Panc1 (cell line): ENCODE data around the gene SPO11. TPM values are rescaled to one million over a fixed set of nuclear protein-coding genes. Genes with fewer than 3 reads are reported as not detected.
A peak's percentile ranks its signal among the peaks of the same experiment; 100 is the strongest.

Experiments used
- ATAC-seq: fragments of 200-7000 bp; cut with Tn5 transposase; 2 replicates; pipeline ENCODE4 v1.9.1; 2020; ENCODE audit warnings: mild to moderate bottlenecking, moderate library complexity
- BruUV-seq: library from RNA; stranded (reverse); fragments of 400-500 nt; replicated peaks from 2 replicates; lab custom pipeline; 2021; lab: Mats Ljungman, UMichigan
- CTCF ChIA-PET: fragments of 300-600 bp; sonication (Branson Sonifier 250); formaldehyde crosslinking; loops from one replicate; lab custom pipeline; 2022; ENCODE audit warnings: antibody characterized with exemption; lab: Charles Lee
- POLR2A ChIA-PET: fragments of 300-600 bp; sonication (Branson Sonifier 250); formaldehyde crosslinking; loops from one replicate; lab custom pipeline; 2022; ENCODE audit warnings: antibody characterized with exemption; lab: Charles Lee
- DNase-seq: peaks from one replicate; pipeline ENCODE4 v3.0.0-alpha.2; 2010; ENCODE audit warnings: low read depth, low spot score
- H3K27ac ChIP-seq: 2 replicates; pipeline ENCODE4 v1.5.1; 2011; ENCODE audit warnings: mild to moderate bottlenecking, low read length, inconsistent platforms
- H3K27me3 ChIP-seq: fragments of 200-500 bp; sonication (Bioruptor generic); 2 replicates; pipeline ENCODE4 v1.6.0; 2014; ENCODE audit warnings: low read length, inconsistent platforms; ENCODE audit not compliant: control insufficient read depth, insufficient read depth
- H3K36me3 ChIP-seq: fragments of 200-500 bp; sonication (Bioruptor generic); 2 replicates; pipeline ENCODE4 v1.5.1; 2014; ENCODE audit warnings: inconsistent platforms, mild to moderate bottlenecking, low read length, moderate library complexity; ENCODE audit not compliant: control insufficient read depth, insufficient read depth
- H3K4me1 ChIP-seq: 2 replicates; pipeline ENCODE4 v1.5.1; 2011; ENCODE audit warnings: inconsistent platforms, mild to moderate bottlenecking, low read length, moderate library complexity; ENCODE audit not compliant: control insufficient read depth, insufficient read depth
- H3K4me3 ChIP-seq, 2 experiments: 2 replicates each; pipeline ENCODE4 v1.5.1; 2011 to 2012; ENCODE audit warnings: low read depth in 2 of 2, low read length in 2 of 2, mild to moderate bottlenecking in 2 of 2, inconsistent platforms in 1 of 2, moderate library complexity in 1 of 2
- H3K9me3 ChIP-seq: fragments of 200-500 bp; sonication (Bioruptor generic); 2 replicates; pipeline ENCODE4 v1.5.1; 2014; ENCODE audit warnings: low read depth, mild to moderate bottlenecking, inconsistent platforms, low read length, moderate library complexity; ENCODE audit not compliant: control insufficient read depth, insufficient read depth
- CTCF ChIP-seq: fragments of 450-650 bp; IDR thresholded peaks from 2 replicates; pipeline ENCODE4 v1.5.1; 2017; ENCODE audit warnings: mild to moderate bottlenecking
- POLR2AphosphoS5 ChIP-seq: IDR thresholded peaks from 2 replicates; pipeline ENCODE4 v1.6.1; 2012; ENCODE audit warnings: mild to moderate bottlenecking, low read depth, low read length, moderate library complexity
- REST ChIP-seq, 2 experiments: IDR thresholded peaks; 2 replicates each; pipeline ENCODE4 v1.6.1; 2011 to 2012; ENCODE audit warnings: low read depth in 2 of 2, control low read depth in 1 of 2, low read length in 1 of 2, mild to moderate bottlenecking in 1 of 2, moderate library complexity in 1 of 2; ENCODE audit not compliant: insufficient read depth in 1 of 2
- SIN3A ChIP-seq: IDR thresholded peaks from 2 replicates; pipeline ENCODE4 v1.6.1; 2012; ENCODE audit warnings: low read depth, mild to moderate bottlenecking, low read length, moderate library complexity, borderline replicate concordance; ENCODE audit not compliant: insufficient read depth
- TCF7L2 ChIP-seq: IDR thresholded peaks from 2 replicates; pipeline ENCODE4 v1.6.1; 2011; ENCODE audit warnings: mild to moderate bottlenecking, low read depth, low read length, inconsistent platforms
- in situ Hi-C: cut with HindIII; loops from 2 replicates; pipeline ENCODE4 v1.10.0; 2016; ENCODE audit warnings: low sequenced_read_pairs, low pct_unique_long_range_greater_than_20kb
- intact Hi-C: fragments of 100-400 bp; cut with micrococcal nuclease; formaldehyde crosslinking; loops from one replicate; pipeline ENCODE4 v1.10.0; 2022; ENCODE audit not compliant: unreplicated experiment
- total RNA-seq: library from RNA; stranded (reverse); gene quantifications from one replicate; pipeline ENCODE4 v1.2.1, GENCODE V29; 2021; ENCODE audit not compliant: unreplicated experiment

The SPO11 gene
- total RNA-seq, 1 experiment from 2014 or later: not detected

DNA sequence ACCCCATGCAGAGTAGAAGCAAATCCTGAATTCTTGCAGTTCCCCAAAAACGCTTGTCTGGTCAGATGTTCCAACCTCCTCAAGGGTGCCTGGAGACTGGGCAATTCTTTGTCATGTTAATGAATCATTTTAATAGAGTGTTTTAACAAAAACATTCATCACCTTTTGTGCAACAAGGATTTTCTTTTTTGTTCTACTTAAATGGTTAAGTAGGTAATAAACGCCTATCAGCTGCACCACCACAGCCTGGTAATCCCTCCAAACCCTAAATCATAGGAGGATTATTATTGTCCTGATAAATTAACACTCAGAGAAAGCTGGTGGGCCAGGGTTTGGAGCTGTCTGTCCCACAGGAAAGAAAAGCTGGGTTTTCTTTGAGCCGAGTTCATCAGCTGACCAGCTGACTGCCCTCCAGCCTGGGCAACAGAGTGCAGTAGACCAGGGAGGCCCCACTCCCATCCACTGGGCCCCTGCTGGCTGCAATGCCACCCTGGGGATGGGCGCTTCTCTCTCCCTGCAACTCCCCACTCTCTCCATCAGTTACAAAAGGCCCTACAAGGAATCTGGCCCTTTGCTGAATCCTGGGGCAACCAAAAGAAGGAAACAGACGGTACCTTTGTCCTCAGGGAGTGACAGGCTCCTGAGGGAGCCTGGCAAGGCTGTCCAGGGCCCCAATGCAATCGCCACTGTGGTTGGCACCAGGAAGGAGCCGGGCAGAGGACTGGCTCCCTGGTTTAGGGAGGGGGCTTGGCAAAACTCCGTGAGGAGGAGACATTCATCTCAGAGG is 40.0 kb upstream of the SPO11 start:
- intact Hi-C loops: no loop called here
- TF ChIP-seq SIN3A (no peak), TCF7L2 (no peak), POLR2AphosphoS5 (no peak), REST (IDR thresholded peaks at IDR 0.05; ENCODE audit: insufficient read depth in 1 of 2, low read depth in 2 of 2, low read length in 1 of 2) (no peak)
- Histone ChIP-seq H3K27ac (no peak overlapping the region), H3K4me3 (no peak overlapping the region), H3K36me3 (no peaks in the 10 kb centered on the region), H3K4me1 (no peaks in the 10 kb centered on the region), H3K9me3 (no peaks in the 10 kb centered on the region), H3K27me3 (peaks cover 11% of the 10 kb centered on the region)
- BruUV-seq: no TSS peak
- ChIA-PET CTCF (no interaction called here), POLR2A (no interaction called here)
- ATAC-seq (0 out of 2 replicates have a peak, but pooled peaks have one; percentile 47), DNase-seq (no peak)
- in situ Hi-C loops: no loop called here

DNA sequence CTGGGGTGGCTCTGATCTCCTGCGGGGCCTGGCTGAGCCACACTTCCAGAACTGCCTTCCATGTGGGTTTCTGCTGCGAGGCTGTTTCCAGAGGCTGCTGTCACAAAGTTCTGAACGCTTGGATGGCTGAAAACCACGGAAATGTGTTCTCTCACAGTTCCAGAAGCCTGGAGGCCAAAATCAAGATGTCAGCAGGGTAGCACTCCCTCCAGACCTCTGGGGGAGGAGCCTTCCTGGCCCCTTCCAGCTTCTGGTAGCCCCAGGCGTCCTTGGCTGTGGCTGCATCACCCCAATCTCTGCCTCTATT is 39.5 kb upstream of the SPO11 start:
- TF ChIP-seq CTCF (no peak), REST (IDR thresholded peaks at IDR 0.05; ENCODE audit: insufficient read depth in 1 of 2, low read depth in 2 of 2, low read length in 1 of 2) (no peak), TCF7L2 (no peak), SIN3A (no peak), POLR2AphosphoS5 (no peak)
- H3K27me3 ChIP-seq: peaks cover 10% of the 10 kb centered on the region
- no peaks in the 10 kb centered on the region for H3K4me1 ChIP-seq
- POLR2A ChIA-PET: no interaction called here
- no peaks in the 10 kb centered on the region for H3K36me3 ChIP-seq
- no peak overlapping the region for H3K27ac ChIP-seq
- no peak overlapping the region for H3K4me3 ChIP-seq
- CTCF ChIA-PET: no interaction called here
- H3K9me3 ChIP-seq: no peaks in the 10 kb centered on the region
- in situ Hi-C loops (no loop called here), intact Hi-C loops (no loop called here)
- no peak for ATAC-seq
- no peak for DNase-seq
- BruUV-seq: no TSS peak
